GM12892 (cell line): ENCODE measurements around the gene DYNC1LI2.

Source experiments
- POLR2A ChIP-seq: IDR thresholded peaks from 2 replicates; pipeline ENCODE4 v1.6.1; 2011; ENCODE audit warnings: low read depth, low read length, control low read depth
- POLR2AphosphoS5 ChIP-seq: IDR thresholded peaks from 2 replicates; pipeline ENCODE4 v1.6.1; 2011; ENCODE audit warnings: low read depth, low read length, control low read depth
- TAF1 ChIP-seq: IDR thresholded peaks from 2 replicates; pipeline ENCODE4 v1.6.1; 2011; ENCODE audit warnings: low read depth, mild to moderate bottlenecking, control low read depth, low read length, borderline replicate concordance

- TF ChIP-seq POLR2A, result no peak
- TF ChIP-seq POLR2AphosphoS5, result no peak
- no peak for TF ChIP-seq TAF1
Measured at GRCh38 chr16:66703406-66704215, 47.8 kb downstream of the DYNC1LI2 start.
